Rectal smooth muscle tissue (tissue), 1 donor: ENCODE measurements around the gene ACVR1C.

Experiments
- H3K27ac ChIP-seq: one replicate; pipeline ENCODE4 v1.7.0; 2013; ENCODE audit warnings: low read depth, low read length, inconsistent platforms
- H3K27me3 ChIP-seq: one replicate; pipeline ENCODE4 v1.7.0; 2013; ENCODE audit warnings: low read length; ENCODE audit not compliant: control insufficient read depth, insufficient read depth
- H3K36me3 ChIP-seq: one replicate; pipeline ENCODE4 v1.7.0; 2013; ENCODE audit warnings: low read length; ENCODE audit not compliant: control insufficient read depth, insufficient read depth
- H3K4me1 ChIP-seq: one replicate; pipeline ENCODE4 v1.7.0; 2013; ENCODE audit warnings: low read length; ENCODE audit not compliant: control insufficient read depth, insufficient read depth
- H3K4me3 ChIP-seq: one replicate; pipeline ENCODE4 v1.7.0; 2013; ENCODE audit warnings: low read length
- H3K9ac ChIP-seq: one replicate; pipeline ENCODE4 v1.7.0; 2013; ENCODE audit warnings: low read length

Gene ACVR1C

DNA sequence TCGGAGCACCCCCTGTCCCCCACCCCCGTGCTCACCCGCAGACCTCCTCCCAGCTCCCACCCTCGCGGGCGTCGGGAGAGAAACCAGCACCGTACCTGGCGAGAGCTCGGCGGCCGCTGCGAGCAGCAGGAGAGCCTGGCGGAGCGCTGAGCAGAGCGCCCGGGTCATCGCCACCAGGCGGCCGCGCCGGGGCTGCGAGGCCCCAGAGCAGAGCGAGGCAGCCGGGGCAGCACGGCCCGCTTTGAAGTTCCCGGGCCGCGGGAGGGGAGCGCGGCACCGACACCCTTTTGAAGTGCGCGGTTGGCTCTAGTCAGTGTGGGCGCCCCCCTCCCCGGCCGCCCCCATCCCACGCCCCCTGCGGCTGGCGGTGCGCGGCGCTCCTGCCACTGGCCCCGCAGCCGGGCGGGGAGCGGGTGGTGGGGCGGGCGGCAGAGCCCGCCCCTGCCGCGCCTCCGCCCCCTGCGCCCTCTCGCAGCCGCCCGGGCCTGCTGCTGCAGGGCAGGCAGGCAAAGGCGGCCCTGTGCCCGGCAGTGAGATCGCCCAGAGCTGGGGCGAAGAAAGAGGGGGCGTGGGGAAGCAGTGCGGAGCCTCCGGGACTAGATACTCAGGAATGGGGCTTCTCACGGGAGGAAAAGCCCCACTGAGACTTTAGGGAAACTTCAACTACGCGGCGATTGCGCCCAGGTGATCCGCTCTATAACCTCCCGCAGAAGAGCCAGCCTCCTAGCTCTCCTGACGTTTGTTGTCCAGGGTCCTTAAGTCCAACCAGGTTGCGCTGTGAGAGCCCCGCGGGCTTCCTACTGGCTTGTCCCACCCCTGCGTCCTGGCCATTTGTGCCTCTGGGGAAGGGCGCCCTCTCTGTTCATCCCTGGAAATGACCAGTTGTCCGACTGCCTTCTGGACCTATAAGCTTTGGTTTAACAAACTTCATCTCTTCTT is at the start of gene ACVR1C:
Gene ACVR1C, minus strand, starts transcription at position 388 of the 939 bp plus-strand sequence. Its CDS starts 220 bp downstream, at position 168.
- no peak within 1 kb of the TSS for H3K27ac ChIP-seq
- H3K4me3 ChIP-seq = peak within 1 kb of the TSS; percentile 83
- H3K9ac ChIP-seq = peak within 1 kb of the TSS; percentile 51
- H3K36me3 ChIP-seq = no peaks in the 10 kb centered on the region
- H3K4me1 ChIP-seq = peaks cover 3% of the 10 kb centered on the region
- no peaks in the 10 kb centered on the region for H3K27me3 ChIP-seq

DNA sequence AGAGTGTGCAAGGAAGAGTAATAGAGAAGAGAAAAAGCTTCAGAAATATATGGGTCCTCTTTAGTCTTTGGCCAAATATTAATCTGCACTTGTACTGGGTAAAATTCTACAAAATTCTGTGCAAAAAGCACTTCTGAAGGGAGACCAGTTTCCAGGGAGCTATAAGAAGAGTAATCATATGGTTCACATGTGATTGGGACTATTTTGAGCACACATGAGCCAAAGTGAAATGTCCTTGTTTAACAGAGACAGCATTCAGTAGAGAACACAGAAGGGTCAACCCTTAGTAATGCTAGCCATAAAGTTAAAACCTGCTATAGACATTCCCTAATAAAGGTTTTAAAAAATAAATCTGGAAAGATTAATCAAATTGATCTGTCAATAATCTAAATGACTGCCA is 49.3 kb upstream of the ACVR1C start:
- no peaks in the 10 kb centered on the region for H3K27me3 ChIP-seq
- H3K4me1 ChIP-seq = no peaks in the 10 kb centered on the region
- no peak overlapping the region for H3K9ac ChIP-seq
- H3K4me3 ChIP-seq = no peak overlapping the region
- no peak overlapping the region for H3K27ac ChIP-seq
- H3K36me3 ChIP-seq = no peaks in the 10 kb centered on the region

DNA sequence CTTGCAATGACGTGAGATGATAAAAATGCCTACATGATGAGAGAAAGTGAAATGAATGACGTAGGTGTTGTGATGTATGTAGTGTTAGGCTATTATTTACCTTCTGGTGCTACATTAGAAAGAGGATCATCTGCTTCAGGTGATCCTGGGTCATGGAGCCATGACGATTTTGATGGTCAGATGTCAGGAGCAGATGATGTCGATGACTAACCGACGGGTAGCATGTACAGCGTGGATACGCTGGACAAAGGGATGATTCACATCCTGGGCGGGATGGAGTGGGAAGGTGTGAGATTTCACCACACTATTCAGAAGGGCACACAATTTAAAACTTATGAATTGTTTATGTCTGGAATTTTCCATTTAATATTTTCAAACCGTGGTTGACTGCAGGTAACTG is 43.5 kb upstream of the ACVR1C start:
- no peaks in the 10 kb centered on the region for H3K36me3 ChIP-seq
- H3K4me3 ChIP-seq = no peak overlapping the region
- H3K9ac ChIP-seq = no peak overlapping the region
- H3K27ac ChIP-seq = no peak overlapping the region
- no peaks in the 10 kb centered on the region for H3K4me1 ChIP-seq
- H3K27me3 ChIP-seq = no peaks in the 10 kb centered on the region

DNA sequence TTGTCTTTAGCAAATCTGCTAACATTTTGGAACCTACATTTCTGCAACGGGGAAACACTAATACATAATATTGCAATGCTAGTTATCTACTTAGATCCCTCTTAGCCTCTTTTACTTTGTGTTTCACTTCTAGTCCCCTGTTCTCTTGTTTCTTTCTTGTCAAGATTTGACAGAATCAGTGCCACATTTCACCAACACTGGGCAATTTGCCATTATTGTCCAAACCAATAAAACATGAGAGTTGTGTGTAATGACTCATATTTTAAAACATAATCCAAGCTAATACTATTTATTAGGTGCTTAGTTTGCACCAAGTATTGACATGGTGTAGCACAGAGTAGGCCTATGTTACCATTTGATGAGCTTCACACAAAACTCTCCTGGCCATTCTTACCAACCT is 33.7 kb upstream of the ACVR1C start:
- H3K4me3 ChIP-seq = no peak overlapping the region

DNA sequence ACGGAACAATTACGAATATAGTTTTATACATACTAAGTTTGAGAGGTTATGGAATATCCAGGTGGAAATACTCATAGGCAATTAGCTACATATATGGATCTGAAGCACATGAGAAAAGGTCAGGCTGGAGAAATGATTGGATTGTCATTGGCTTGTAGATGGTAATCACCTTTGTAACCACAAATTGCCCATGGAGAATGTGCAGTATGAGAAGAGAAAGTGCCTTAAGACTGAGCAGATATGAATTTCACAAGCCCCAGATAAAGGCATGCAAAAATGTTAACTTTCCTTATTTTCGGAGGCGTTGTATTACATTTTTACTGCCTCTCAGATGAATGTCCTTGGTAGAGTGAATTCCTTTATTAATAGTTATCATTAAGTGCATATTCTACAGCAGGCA is 33.1 kb upstream of the ACVR1C start:
- no peaks in the 10 kb centered on the region for H3K4me1 ChIP-seq
- H3K9ac ChIP-seq = no peak overlapping the region
- no peaks in the 10 kb centered on the region for H3K36me3 ChIP-seq
- no peak overlapping the region for H3K4me3 ChIP-seq
- no peaks in the 10 kb centered on the region for H3K27me3 ChIP-seq
- no peak overlapping the region for H3K27ac ChIP-seq

More for the DNA sequence above, 33.7 kb upstream of the ACVR1C start:
- H3K9ac ChIP-seq = no peak overlapping the region
- H3K27ac ChIP-seq = no peak overlapping the region
- no peaks in the 10 kb centered on the region for H3K36me3 ChIP-seq
- no peaks in the 10 kb centered on the region for H3K27me3 ChIP-seq
- no peaks in the 10 kb centered on the region for H3K4me1 ChIP-seq

DNA sequence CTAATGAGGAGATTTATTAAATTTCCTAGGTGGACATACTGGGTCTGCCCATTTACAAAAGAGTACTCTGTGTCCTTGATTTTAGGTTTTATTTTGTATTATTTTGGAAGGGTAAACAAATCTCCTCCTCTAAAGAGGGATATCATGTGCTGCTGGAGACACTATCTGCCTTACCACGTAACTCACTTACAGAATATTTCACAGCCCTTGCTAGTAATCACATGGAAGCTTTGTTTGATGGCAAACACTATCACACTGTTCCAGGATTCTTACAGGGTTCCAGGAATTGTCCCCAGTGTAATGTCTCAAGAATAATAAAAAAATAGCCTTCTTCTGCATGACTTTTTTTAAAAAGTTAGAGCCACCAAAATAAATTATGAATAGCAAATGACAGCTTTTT is 29.2 kb upstream of the ACVR1C start:
- H3K9ac ChIP-seq = no peak overlapping the region
- no peaks in the 10 kb centered on the region for H3K36me3 ChIP-seq
- H3K4me3 ChIP-seq = no peak overlapping the region
- H3K27ac ChIP-seq = no peak overlapping the region
- no peaks in the 10 kb centered on the region for H3K27me3 ChIP-seq
- H3K4me1 ChIP-seq = no peaks in the 10 kb centered on the region

DNA sequence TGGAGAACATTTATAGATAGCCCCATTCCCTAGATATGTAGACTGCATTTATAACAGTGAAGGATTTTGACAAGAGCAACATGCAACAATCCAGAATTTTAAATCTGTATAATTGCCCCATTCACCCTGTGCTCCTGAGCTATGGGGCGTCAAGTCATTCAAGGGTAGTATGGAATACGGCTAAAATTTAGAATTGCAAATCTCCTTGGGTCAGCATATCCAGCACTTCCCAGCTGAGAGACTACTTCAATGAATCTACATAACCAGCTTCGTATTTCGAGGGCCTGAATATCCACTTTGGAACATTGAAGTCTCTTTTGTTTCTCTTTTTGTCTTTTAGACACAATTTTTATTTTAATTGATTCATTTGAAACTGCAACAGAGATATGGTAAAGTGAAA is 28.4 kb upstream of the ACVR1C start:
- Histone ChIP-seq H3K27me3 (no peaks in the 10 kb centered on the region), H3K9ac (no peak overlapping the region), H3K27ac (no peak overlapping the region), H3K4me1 (no peaks in the 10 kb centered on the region), H3K4me3 (no peak overlapping the region), H3K36me3 (no peaks in the 10 kb centered on the region)

DNA sequence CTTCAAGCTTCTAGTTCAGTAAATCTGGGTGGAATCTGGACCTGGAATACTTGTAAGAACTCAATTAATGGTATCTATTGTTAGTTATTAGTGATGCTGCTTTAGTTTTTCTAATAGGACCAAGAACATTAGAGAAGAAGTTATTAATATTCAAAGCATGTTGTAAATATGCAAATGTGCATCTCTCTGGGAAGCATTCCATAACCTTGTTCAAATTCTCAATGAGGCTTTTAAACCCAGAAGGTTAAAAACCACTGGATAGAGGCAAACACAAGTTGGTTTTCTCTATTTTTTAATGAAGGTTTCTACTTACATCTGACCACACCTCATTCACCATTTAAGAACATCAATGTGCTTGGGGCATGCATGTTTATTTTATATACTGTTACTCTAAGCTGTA is 16.1 kb upstream of the ACVR1C start:
- no peaks in the 10 kb centered on the region for H3K27me3 ChIP-seq
- no peaks in the 10 kb centered on the region for H3K36me3 ChIP-seq
- no peak overlapping the region for H3K4me3 ChIP-seq
- no peak overlapping the region for H3K9ac ChIP-seq
- no peaks in the 10 kb centered on the region for H3K4me1 ChIP-seq
- H3K27ac ChIP-seq = no peak overlapping the region

DNA sequence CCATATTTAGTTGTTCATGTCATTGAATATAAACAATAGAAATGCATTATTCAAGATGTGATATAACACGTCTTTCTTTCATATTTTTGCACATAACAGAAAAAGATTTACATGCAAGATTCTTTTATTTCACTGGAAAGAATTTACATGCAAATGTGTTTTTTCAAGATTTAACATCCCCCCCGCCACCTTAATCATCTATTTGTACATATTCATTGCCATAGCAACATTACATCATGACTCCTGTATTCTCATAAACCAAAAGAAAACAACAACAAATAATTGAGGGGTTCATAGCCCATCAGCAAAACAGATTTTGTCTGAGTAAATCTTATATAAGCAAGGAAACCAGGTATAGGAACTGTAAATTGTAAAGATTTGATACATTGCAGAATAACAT is 3.2 kb upstream of the ACVR1C start:
- peaks cover 3% of the 10 kb centered on the region for H3K4me1 ChIP-seq
- no peak overlapping the region for H3K27ac ChIP-seq
- H3K9ac ChIP-seq = no peak overlapping the region
- H3K36me3 ChIP-seq = no peaks in the 10 kb centered on the region
- H3K4me3 ChIP-seq = no peak overlapping the region
- H3K27me3 ChIP-seq = no peaks in the 10 kb centered on the region

DNA sequence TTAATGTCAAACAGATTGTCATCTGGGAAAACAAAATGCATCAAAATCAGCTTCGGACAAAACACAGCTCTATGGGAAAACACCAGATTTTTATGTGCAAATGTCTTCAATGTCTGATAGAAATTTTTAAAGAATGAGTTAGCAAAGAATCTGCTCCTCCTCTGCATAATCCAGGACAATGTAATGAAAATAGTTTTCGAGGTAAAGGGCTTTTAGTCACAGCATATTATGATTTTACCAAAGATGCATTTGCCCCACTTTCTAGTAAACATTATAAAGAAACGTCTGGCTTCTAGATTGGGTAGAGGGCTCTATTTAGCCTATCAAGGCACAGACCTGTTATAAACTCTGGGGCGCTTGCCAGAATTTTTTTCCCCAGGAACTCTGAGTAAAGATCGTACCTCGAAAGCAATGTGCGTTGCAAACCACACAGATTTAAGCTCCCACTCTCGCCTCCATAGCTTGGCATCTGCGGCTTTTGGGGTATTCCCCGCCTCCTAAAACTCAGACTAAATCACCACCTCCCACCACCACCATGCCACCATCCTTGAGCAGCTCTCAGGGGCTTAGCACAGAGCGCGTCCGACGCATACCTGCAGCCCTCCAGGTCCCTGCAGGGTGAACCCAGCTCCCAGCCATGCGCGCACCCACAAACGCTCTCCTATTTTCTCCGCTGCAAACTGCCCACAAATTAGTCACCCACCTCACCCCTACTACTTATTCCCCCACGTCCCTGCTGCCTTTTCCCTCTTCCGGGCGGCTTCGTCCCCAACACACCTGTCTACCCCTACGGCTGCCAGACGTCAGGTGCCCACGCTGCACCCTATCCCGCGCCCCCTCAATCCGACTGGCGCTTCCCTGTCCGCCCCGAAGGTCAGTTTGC is 829 bp downstream of the ACVR1C start:
- Histone ChIP-seq H3K4me3 (peak overlapping the region; percentile 73), H3K9ac (peak overlapping the region; percentile 51), H3K4me1 (peaks cover 3% of the 10 kb centered on the region), H3K27ac (no peak overlapping the region), H3K27me3 (no peaks in the 10 kb centered on the region), H3K36me3 (no peaks in the 10 kb centered on the region)

DNA sequence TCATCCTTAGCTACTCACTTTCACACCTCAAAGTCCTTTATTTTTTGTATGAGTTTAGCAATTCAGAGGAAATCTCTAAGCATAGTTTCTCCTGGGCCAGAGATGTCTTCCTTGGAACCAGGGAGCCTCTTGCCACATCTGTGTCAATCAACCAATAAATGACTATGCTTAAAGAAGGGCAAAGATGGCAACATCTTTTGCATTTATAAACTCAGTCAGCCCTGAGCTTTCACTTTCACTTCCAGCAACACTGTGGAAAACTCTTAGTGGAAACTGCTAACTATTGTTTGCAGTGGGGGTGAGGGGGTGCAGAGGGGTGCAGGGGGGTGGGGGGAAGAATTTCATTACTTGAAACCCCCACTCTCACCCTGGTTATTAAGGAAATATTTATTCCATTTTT is 3.4 kb downstream of the ACVR1C start:
- Histone ChIP-seq H3K36me3 (no peaks in the 10 kb centered on the region), H3K9ac (no peak overlapping the region), H3K4me1 (peaks cover 3% of the 10 kb centered on the region), H3K4me3 (no peak overlapping the region), H3K27ac (no peak overlapping the region), H3K27me3 (no peaks in the 10 kb centered on the region)

DNA sequence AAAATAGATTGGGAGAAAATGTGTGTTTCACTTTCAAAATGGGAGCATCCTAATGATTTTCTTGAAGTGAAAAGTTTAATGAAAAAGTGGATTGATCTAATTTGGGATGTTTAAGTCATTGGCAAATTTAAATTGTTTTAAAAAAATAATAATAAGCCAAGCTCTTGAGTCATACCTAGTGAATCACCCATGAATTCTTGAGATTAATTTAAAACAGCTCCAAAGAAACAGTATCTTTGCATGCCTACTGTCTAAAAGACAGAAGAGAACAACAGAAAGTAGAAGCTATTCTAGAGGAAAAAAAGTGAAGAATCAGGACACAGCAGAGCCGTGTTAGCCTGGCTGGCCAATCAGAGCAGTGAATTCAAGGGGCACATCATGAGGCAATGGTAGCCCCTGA is 7.7 kb downstream of the ACVR1C start:
- no peaks in the 10 kb centered on the region for H3K36me3 ChIP-seq
- H3K27ac ChIP-seq = no peak overlapping the region
- H3K9ac ChIP-seq = no peak overlapping the region
- no peak overlapping the region for H3K4me3 ChIP-seq
- no peaks in the 10 kb centered on the region for H3K27me3 ChIP-seq
- H3K4me1 ChIP-seq = no peaks in the 10 kb centered on the region
